Heart right ventricle (tissue), 16 donors: ENCODE measurements around the gene CDO1. TPM values are rescaled to one million over a fixed set of nuclear protein-coding genes. Genes with fewer than 3 reads are reported as not detected.

Source experiments
- ATAC-seq, 8 donors: fragments of 200-7000 bp; cut with Tn5 transposase; one replicate each; pipeline ENCODE4 v1.9.1; 2020; ENCODE audit warnings: mild to moderate bottlenecking in 8 of 8, moderate library complexity in 8 of 8, moderate number of reproducible peaks in 1 of 8
- DNase-seq, 2 donors: peaks; one replicate each; pipeline ENCODE4 v3.0.0-alpha.2; 2020
- H3K27ac ChIP-seq, 10 donors: fragments of 200-600 bp; sonication (generic) in 2 of 10; one replicate each; pipeline versions ENCODE4 v1.5.0 to v1.8.0; 2020 to 2022; ENCODE audit warnings: mild to moderate bottlenecking in 3 of 10
- H3K27me3 ChIP-seq, 7 donors: fragments of 200-600 bp; one replicate each; pipeline ENCODE4 v1.8.0; 2021 to 2022; ENCODE audit warnings: mild to moderate bottlenecking in 2 of 7
- H3K36me3 ChIP-seq, 9 donors: fragments of 200-600 bp; sonication (generic) in 1 of 9; one replicate each; pipeline versions ENCODE4 v1.5.0 to v1.8.0; 2020 to 2022; ENCODE audit warnings: mild to moderate bottlenecking in 2 of 9
- H3K4me1 ChIP-seq, 9 donors: fragments of 200-600 bp; sonication (generic) in 1 of 9; one replicate each; pipeline versions ENCODE4 v1.5.0 to v1.8.0; 2020 to 2022; ENCODE audit warnings: mild to moderate bottlenecking in 4 of 9
- H3K4me3 ChIP-seq, 10 donors: fragments of 200-600 bp; sonication (generic) in 2 of 10; one replicate each; pipeline versions ENCODE4 v1.5.0 to v1.8.0; 2020 to 2022; ENCODE audit warnings: mild to moderate bottlenecking in 7 of 10, moderate library complexity in 2 of 10
- H3K9me3 ChIP-seq, 11 donors: fragments of 200-600 bp in 10 of 11; sonication (generic) in 2 of 11; one replicate each; pipeline versions ENCODE4 v1.5.0 to v1.8.0; 2013 to 2022; ENCODE audit warnings: mild to moderate bottlenecking in 2 of 11, control low read depth in 1 of 11, moderate library complexity in 1 of 11
- WGBS, 2 donors: extraction: QIAGEN DNeasy Blood & Tissue Kit; methylation state at CpG; one replicate each; pipeline ENCODE4 v1.1.7; 2013; ENCODE audit warnings: inconsistent platforms in 1 of 2; 5-methylcytosine and 5-hydroxymethylcytosine counted together
- intact Hi-C, 10 donors: fragments of 100-400 bp; cut with DNase I; formaldehyde crosslinking; loops; one replicate each; pipeline versions ENCODE4 v1.11.1 to v1.14.2; 2022
- polyA plus RNA-seq, 2 donors: library from polyadenylated mRNA; stranded (reverse); fragments of 200-250 nt; gene quantifications; one replicate each; pipeline ENCODE4 v1.2.3, GENCODE V29; 2013
- total RNA-seq, 10 donors: library from RNA; stranded (reverse); fragmentation: NEBNext Ultra II Directional in 3 of 10; extraction: Animal tissue kit (Norgen Biotek cat#: 25700) in 3 of 10; gene quantifications; one replicate each; pipeline versions ENCODE4 v1.2.1 to v1.2.4, GENCODE V29; 2021 to 2023
- TF ChIP-seq, protein P1 (sequence below), 9 donors: fragments of 200-600 bp; sonication (generic) in 2 of 9; IDR thresholded peaks; one replicate each; pipeline versions ENCODE4 v1.5.0 to v1.8.0; 2021 to 2022; ENCODE audit warnings: antibody characterized with exemption in 9 of 9, mild to moderate bottlenecking in 5 of 9, moderate library complexity in 1 of 9
- donor health status: Arrhythmogenic right ventricular cardiomyopathy.
- donor health status: ischemic (EF 13 %, LVEDD 7.1; RV severe dilation, severe dysfunction).
- donor health status: healthy with polysubstance abuse.
- donor health status: DM: no; HTN: yes; CAD: no.
- donor health status: DM: no; HTN: no; CAD: no.
- donor health status: ischemic (EF 25% LVEDD 6.9; RV normal size, moderate dysfunction).
- donor health status: ischemic (EF 25% LVEDD 5.7; RV mildly dilated, moderate dysfunction).
- donor health status: healthy.
- donor health status: DM: yes; HTN: yes; CAD: no.
- donor health status: Ischemic cardiomyopathy.
- donor health status: ischemic (EF 35%, LVEDD 5.7; RV mildly dilated, moderate dysfunction).
- donor health status: nonischemic (EF 11% LVEDD 7.7; RV severe dilation, severe dysfunction).
- donor health status: DM: yes; HTN: yes; CAD: no.
- donor health status: PGD.
- donor health status: ischemic (EF 29% LVEDD 5.4; RV normal size, mild dysfunction).
- donor health status: nonischemic (EF 23%, LVEDD 6.1; RV moderate dilation, normal function).

Gene CDO1
- total and polyA plus RNA-seq, 12 donors = 2.3 to 14.8 (median 5.0) TPM

DNA sequence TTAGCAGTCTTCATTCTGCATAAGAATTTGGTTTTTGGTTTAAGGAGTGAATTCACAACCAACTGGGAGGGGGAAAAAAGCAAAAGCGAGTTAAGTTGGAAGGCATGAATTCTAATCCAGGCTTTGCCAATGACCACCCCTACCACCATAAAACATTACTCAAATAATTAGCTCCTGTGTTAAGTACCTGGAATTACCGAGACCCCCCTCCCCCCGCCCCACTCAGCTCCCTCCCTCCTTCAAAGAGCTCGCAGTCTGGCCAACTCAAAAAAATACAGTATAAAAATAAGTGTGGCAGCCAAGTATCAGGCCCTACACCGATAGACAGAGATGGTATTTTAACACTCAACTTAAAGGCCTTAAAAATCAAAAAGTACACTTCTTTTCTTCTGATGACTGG is 24.4 kb upstream of the CDO1 start:
- peaks cover 4 to 68% (median 56%) of the 10 kb centered on the region in 9 donors for H3K4me1 ChIP-seq
- TF ChIP-seq, protein P1, sequence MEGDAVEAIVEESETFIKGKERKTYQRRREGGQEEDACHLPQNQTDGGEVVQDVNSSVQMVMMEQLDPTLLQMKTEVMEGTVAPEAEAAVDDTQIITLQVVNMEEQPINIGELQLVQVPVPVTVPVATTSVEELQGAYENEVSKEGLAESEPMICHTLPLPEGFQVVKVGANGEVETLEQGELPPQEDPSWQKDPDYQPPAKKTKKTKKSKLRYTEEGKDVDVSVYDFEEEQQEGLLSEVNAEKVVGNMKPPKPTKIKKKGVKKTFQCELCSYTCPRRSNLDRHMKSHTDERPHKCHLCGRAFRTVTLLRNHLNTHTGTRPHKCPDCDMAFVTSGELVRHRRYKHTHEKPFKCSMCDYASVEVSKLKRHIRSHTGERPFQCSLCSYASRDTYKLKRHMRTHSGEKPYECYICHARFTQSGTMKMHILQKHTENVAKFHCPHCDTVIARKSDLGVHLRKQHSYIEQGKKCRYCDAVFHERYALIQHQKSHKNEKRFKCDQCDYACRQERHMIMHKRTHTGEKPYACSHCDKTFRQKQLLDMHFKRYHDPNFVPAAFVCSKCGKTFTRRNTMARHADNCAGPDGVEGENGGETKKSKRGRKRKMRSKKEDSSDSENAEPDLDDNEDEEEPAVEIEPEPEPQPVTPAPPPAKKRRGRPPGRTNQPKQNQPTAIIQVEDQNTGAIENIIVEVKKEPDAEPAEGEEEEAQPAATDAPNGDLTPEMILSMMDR (IDR thresholded peaks at IDR 0.05) = no peak
- 0 to 1% methylated on average over 5 of the region's 5 CpGs for WGBS, 2 donors
- peak overlapping the region; percentile 83 to 98 (median 95) for H3K27ac ChIP-seq
- H3K27me3 ChIP-seq = no peaks in the 10 kb centered on the region
- DNase-seq (no peak), ATAC-seq (no peak)
- intact Hi-C loops = loop anchor here in 6 of 10 donors (1.0 to 10.0 kb wide), 8 partner anchors 206 to 526 kb away; partner anchors contain the start of genes TMED7 (in 3 of the 6) and COMMD10 (in 1 of the 6)
- peak overlapping the region; percentile 59 to 96 (median 90) for H3K4me3 ChIP-seq
- no peaks in the 10 kb centered on the region for H3K9me3 ChIP-seq
- peaks cover 0 to 24% (median 7%) of the 10 kb centered on the region in 9 donors for H3K36me3 ChIP-seq

DNA sequence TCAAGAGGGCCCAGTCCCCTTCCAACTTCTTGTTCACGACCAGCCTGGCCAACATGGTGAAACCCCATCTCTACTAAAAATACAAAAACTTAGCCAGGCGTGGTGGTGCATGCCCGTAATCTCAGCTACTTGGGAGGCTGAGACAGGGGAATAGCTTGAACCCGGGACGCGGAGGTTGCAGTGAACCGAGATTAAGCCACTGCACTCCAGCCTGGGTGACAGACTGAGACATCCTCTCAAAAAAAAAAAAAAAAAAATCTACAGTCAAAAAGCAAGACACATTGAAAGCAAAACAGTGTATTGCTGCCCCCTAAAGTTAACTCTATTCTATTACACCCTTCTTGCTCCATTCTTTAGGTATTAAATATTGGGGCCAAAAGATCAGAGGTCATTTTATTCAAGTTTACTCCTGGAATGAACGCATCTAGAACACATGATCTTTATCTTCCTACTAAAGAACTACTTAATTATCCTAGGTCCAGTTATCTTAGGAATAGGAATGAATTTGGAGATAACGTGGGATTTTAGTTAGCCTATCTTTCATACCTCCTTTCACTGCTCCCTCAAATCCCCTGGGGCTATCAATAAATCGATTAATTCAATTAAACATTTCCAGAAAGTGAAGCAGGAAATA is 22.5 kb upstream of the CDO1 start:
- Histone ChIP-seq H3K9me3 (no peaks in the 10 kb centered on the region), H3K36me3 (peaks cover 0 to 43% (median 12%) of the 10 kb centered on the region in 9 donors), H3K4me3 (peak overlapping the region in 4 of 10 donors; percentile 20 to 91 (median 58)), H3K27me3 (no peaks in the 10 kb centered on the region), H3K4me1 (peaks cover 4 to 52% (median 40%) of the 10 kb centered on the region in 9 donors), H3K27ac (no peak overlapping the region)
- 33 to 36% methylated on average over 10 of the region's 10 CpGs for WGBS, 2 donors
- no peak for DNase-seq
- no peak for ATAC-seq
- TF ChIP-seq, protein P1 (IDR thresholded peaks at IDR 0.05) = peak in 8 of 9 donors; percentile 38 to 71 (median 58)
- intact Hi-C loops = loop anchor here in 7 of 10 donors (2.0 to 10.0 kb wide), 5 partner anchors 204 to 534 kb away; no protein-coding TSS in a partner anchor

DNA sequence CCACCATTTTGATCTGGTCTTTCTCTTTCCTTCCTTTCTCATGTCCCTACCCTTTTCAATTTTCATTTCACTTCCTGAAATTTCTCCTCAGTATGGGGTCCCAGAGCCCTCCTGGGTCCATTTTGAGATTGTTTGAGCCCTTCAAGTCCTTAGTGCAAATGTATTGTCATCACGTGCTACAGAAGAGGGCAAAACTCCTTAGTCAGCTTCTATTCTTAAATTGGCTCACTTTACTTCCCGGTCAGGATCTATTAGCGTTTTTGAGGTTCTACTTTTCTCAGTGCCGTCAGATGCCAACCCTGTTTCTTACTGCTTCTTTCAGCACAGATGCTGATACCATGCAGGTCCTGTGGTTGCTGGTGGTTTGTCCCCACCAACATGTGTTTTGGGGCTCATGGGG is 19.0 kb upstream of the CDO1 start:
- Histone ChIP-seq H3K4me3 (no peak overlapping the region), H3K27ac (no peak overlapping the region), H3K27me3 (no peaks in the 10 kb centered on the region), H3K4me1 (peaks cover 4 to 35% (median 26%) of the 10 kb centered on the region in 9 donors), H3K9me3 (no peaks in the 10 kb centered on the region), H3K36me3 (peaks cover 0 to 77% (median 23%) of the 10 kb centered on the region in 9 donors)
- DNase-seq (no peak), ATAC-seq (no peak)
- TF ChIP-seq, protein P1 (IDR thresholded peaks at IDR 0.05) = no peak
- 86 to 89% methylated on average over 4 of the region's 4 CpGs for WGBS, 2 donors
- intact Hi-C loops = loop anchor here in 6 of 10 donors (5.0 to 10.0 kb wide), 4 partner anchors 229 to 531 kb away; no protein-coding TSS in a partner anchor

DNA sequence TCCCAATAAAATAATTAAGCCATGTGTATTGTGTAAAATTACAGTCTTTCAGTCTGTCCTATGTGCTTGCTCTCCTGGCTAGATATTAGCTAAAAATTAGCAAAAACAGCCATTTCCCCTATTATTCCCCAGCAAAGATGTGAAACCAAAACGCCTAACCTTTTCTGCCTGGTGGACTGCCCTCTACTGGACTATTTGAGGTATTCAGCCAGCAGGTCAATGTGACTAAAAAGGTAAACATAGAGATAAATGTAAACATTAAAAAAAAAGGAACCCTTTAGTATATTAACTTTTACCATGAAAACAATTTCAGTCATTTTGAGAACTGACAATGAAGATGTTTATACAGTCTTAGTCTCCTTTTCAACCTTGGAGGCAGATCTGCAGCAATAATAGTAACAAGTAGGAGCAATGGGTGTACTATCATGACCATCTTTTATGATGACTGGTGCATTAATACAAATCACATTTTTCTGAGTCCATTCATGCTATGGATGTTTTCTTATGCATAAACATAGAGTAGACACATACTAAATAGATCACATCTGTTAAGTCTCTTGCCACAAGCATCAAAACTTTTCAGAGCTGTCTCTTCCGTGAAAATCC is 14.8 kb upstream of the CDO1 start:
- DNase-seq = peak in 1 of 2 donors; percentile 17
- Histone ChIP-seq H3K9me3 (no peaks in the 10 kb centered on the region), H3K4me3 (no peak overlapping the region), H3K4me1 (peaks cover 0 to 5% (median 0%) of the 10 kb centered on the region in 9 donors), H3K27ac (no peak overlapping the region), H3K27me3 (no peaks in the 10 kb centered on the region), H3K36me3 (peaks cover 0 to 92% (median 21%) of the 10 kb centered on the region in 9 donors)
- ATAC-seq = peak in 2 of 8 donors; percentile 42 to 49
- WGBS, 2 donors = 52 to 55% methylated on average over 2 of the region's 2 CpGs
- intact Hi-C loops = loop anchor here in 7 of 10 donors (2.0 to 10.0 kb wide), 5 partner anchors 196 to 526 kb away; no protein-coding TSS in a partner anchor
- TF ChIP-seq, protein P1 (IDR thresholded peaks at IDR 0.05) = peak; percentile 52 to 85 (median 78)
